ENCODE results near the gene RIOK2.

The RIOK2 gene

DNA sequence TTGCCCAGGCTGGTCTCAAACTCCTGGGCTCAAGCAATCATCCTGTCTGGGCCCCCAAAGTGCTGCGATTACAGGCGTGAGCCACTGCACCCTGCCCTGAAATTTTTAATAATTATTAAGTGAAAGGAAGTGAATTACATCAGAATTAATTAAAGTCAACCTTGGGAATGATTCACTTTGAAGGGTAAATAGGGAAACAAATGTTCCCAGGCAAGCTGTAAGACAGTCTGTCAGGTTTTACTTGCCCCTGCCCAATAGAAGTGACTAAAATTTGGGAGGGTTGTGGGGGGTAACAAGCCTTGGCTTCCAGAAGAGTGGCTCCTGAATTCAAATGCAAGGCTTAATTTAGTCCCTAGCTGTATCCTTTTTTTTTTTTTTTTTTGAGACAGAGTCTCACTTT, 39.3 kb downstream of the RIOK2 start:
- no peak overlapping the region for H4K8ac ChIP-seq (ENCODE audit: low read length)
- no peak overlapping the region for H3K4ac ChIP-seq (ENCODE audit: low read depth in 1 of 2, low read length in 2 of 2)
- H2BK15ac ChIP-seq (ENCODE audit: low read depth, poor library complexity, severe bottlenecking) = no peak overlapping the region
- H3K4me3 ChIP-seq (ENCODE audit: insufficient read depth in 1 of 2, low read depth in 1 of 2, low read length in 2 of 2) = no peak overlapping the region
- peaks cover 0 to 12% of the 10 kb centered on the region in 2 experiments for H3K27me3 ChIP-seq (ENCODE audit: control insufficient read depth in 1 of 2, insufficient read depth in 1 of 2, low read length in 2 of 2)
- H3K23ac ChIP-seq (ENCODE audit: low read length in 2 of 2) = no peak overlapping the region
- H3K14ac ChIP-seq (ENCODE audit: low read length in 2 of 2) = no peak overlapping the region
- H2BK120ac ChIP-seq (ENCODE audit: low read depth, low read length) = no peak overlapping the region
- 100% methylated on average over 2 of the region's 2 CpGs for WGBS
- H3K9ac ChIP-seq (ENCODE audit: low read length) = no peak overlapping the region
- H3K27ac ChIP-seq (ENCODE audit: low read length, poor library complexity, severe bottlenecking) = no peak overlapping the region
- no peak overlapping the region for H3K4me2 ChIP-seq (ENCODE audit: low read length, poor library complexity, severe bottlenecking)
- H3K79me1 ChIP-seq (replicated peaks; ENCODE audit: low read length, poor library complexity, severe bottlenecking) = no peaks in the 10 kb centered on the region
- no peak overlapping the region for H3K18ac ChIP-seq (ENCODE audit: low read depth in 1 of 2, low read length in 2 of 2)
- no peaks in the 10 kb centered on the region for H3K9me3 ChIP-seq (ENCODE audit: control insufficient read depth, low read length)
- no peaks in the 10 kb centered on the region for H3K36me3 ChIP-seq (ENCODE audit: control insufficient read depth in 1 of 2, insufficient read depth in 2 of 2, low read depth in 1 of 2, low read length in 2 of 2)
- no peak overlapping the region for H2AFZ ChIP-seq (ENCODE audit: low read depth, low read length)
- H3K4me1 ChIP-seq (ENCODE audit: control insufficient read depth, insufficient read depth, low read depth, low read length) = no peaks in the 10 kb centered on the region
- H4K91ac ChIP-seq (ENCODE audit: low read length) = no peak overlapping the region
- H2BK5ac ChIP-seq (ENCODE audit: low read depth, low read length, poor library complexity, severe bottlenecking) = no peak overlapping the region
- DNase-seq = no peak
- H2BK12ac ChIP-seq (ENCODE audit: low read length in 2 of 2) = no peak overlapping the region
- H2AK5ac ChIP-seq (ENCODE audit: low read length, severe bottlenecking) = no peak overlapping the region

DNA sequence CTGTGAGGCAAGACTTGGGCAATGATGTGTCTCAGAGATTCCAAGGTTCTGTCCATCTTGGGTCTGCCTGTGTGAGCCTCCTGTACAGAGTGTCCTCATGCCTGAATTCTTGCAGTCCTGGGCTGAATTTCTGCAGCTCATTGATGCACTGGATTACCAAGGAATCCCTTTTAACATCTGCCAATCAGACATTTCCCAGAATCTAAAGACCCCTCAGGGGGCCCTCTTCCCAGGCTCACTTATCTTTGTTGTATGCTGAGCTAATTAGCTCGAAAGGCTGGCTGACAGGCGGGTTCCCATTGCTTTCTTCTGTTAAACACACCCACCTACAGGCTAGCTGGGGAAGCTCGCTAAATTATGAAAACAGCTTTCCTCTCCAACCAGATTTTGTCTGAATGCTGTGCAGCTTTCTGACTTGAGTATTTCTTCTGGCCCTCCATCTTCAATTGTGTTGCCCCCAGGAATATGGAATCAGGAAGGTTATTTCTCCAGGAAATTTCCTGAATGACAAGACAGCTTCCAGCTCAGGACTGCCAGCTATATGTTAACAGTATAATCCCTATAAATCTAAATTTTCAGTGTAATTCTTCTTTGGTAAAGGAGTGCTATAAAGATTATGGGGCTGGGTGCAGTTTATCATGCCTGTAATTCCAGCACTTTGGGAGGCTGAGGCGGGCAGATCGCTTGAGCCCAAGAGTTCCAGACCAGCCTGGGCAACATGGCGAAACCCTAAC, 40.4 kb downstream of the RIOK2 start, which contains the start of gene LIX1:
TSS of gene LIX1 (minus strand) at position 91 of the 734 bp plus-strand sequence. CDS start at position 56, 35 bp downstream.
- Histone ChIP-seq H3K9ac (ENCODE audit: low read length) (no peak within 1 kb of the TSS), H2BK12ac (ENCODE audit: low read length in 2 of 2) (no peak within 1 kb of the TSS), H2BK5ac (ENCODE audit: low read depth, low read length, poor library complexity, severe bottlenecking) (peak within 1 kb of the TSS; percentile 10), H3K4ac (ENCODE audit: low read depth in 1 of 2, low read length in 2 of 2) (no peak within 1 kb of the TSS), H3K4me3 (ENCODE audit: insufficient read depth in 1 of 2, low read depth in 1 of 2, low read length in 2 of 2) (no peak within 1 kb of the TSS), H3K9me3 (ENCODE audit: control insufficient read depth, low read length) (no peaks in the 10 kb centered on the region), H3K14ac (ENCODE audit: low read length in 2 of 2) (no peak within 1 kb of the TSS), H2AFZ (ENCODE audit: low read depth, low read length) (no peak within 1 kb of the TSS), H2BK15ac (ENCODE audit: low read depth, poor library complexity, severe bottlenecking) (no peak within 1 kb of the TSS), H3K79me1 (replicated peaks; ENCODE audit: low read length, poor library complexity, severe bottlenecking) (no peaks in the 10 kb centered on the region), H4K8ac (ENCODE audit: low read length) (no peak within 1 kb of the TSS), H3K18ac (ENCODE audit: low read depth in 1 of 2, low read length in 2 of 2) (no peak within 1 kb of the TSS), H3K36me3 (ENCODE audit: control insufficient read depth in 1 of 2, insufficient read depth in 2 of 2, low read depth in 1 of 2, low read length in 2 of 2) (no peaks in the 10 kb centered on the region), H2BK120ac (ENCODE audit: low read depth, low read length) (no peak within 1 kb of the TSS), H3K4me2 (ENCODE audit: low read length, poor library complexity, severe bottlenecking) (peak within 1 kb of the TSS; percentile 27), H3K27ac (ENCODE audit: low read length, poor library complexity, severe bottlenecking) (no peak within 1 kb of the TSS), H3K23ac (ENCODE audit: low read length in 2 of 2) (no peak within 1 kb of the TSS), H2AK5ac (ENCODE audit: low read length, severe bottlenecking) (no peak within 1 kb of the TSS), H4K91ac (ENCODE audit: low read length) (no peak within 1 kb of the TSS), H3K27me3 (ENCODE audit: control insufficient read depth in 1 of 2, insufficient read depth in 1 of 2, low read length in 2 of 2) (peaks cover 0 to 12% of the 10 kb centered on the region in 2 experiments), H3K4me1 (ENCODE audit: control insufficient read depth, insufficient read depth, low read depth, low read length) (no peaks in the 10 kb centered on the region)
- peak; percentile 57 for DNase-seq
- WGBS = 5% methylated on average over 3 of the region's 6 CpGs

DNA sequence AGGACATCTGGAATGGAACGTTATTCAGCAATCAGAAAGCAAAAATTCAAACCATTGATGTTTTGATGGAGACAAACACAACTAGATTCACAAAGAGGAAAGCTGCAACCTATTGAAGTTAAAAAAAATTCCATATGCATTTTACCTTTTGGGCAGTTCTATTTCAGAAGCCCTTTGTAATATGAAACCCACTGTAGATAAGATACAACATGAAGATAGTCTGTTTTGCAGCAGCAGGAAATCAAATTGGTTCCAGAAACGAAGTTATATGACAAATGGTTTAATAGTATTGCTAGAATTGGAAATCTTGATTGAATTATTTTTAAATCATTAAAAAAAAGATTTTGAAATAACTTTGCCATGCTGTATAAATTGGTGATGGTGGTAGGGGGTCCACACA, 41.5 kb downstream of the RIOK2 start:
- no peak overlapping the region for H4K8ac ChIP-seq (ENCODE audit: low read length)
- no peak for DNase-seq
- no peak overlapping the region for H3K23ac ChIP-seq (ENCODE audit: low read length in 2 of 2)
- no peak overlapping the region for H4K91ac ChIP-seq (ENCODE audit: low read length)
- H2BK12ac ChIP-seq (ENCODE audit: low read length in 2 of 2) = no peak overlapping the region
- H2AK5ac ChIP-seq (ENCODE audit: low read length, severe bottlenecking) = no peak overlapping the region
- no peak overlapping the region for H3K18ac ChIP-seq (ENCODE audit: low read depth in 1 of 2, low read length in 2 of 2)
- H3K4me3 ChIP-seq (ENCODE audit: insufficient read depth in 1 of 2, low read depth in 1 of 2, low read length in 2 of 2) = no peak overlapping the region
- H3K4ac ChIP-seq (ENCODE audit: low read depth in 1 of 2, low read length in 2 of 2) = no peak overlapping the region
- no peak overlapping the region for H2AFZ ChIP-seq (ENCODE audit: low read depth, low read length)
- no peak overlapping the region for H3K14ac ChIP-seq (ENCODE audit: low read length in 2 of 2)
- H3K79me1 ChIP-seq (replicated peaks; ENCODE audit: low read length, poor library complexity, severe bottlenecking) = no peaks in the 10 kb centered on the region
- no peak overlapping the region for H3K4me2 ChIP-seq (ENCODE audit: low read length, poor library complexity, severe bottlenecking)
- no peak overlapping the region for H2BK5ac ChIP-seq (ENCODE audit: low read depth, low read length, poor library complexity, severe bottlenecking)
- WGBS = no CpG with 5 or more reads among the region's 2 CpGs
- no peak overlapping the region for H3K9ac ChIP-seq (ENCODE audit: low read length)
- H3K27ac ChIP-seq (ENCODE audit: low read length, poor library complexity, severe bottlenecking) = no peak overlapping the region
- no peaks in the 10 kb centered on the region for H3K9me3 ChIP-seq (ENCODE audit: control insufficient read depth, low read length)
- H3K4me1 ChIP-seq (ENCODE audit: control insufficient read depth, insufficient read depth, low read depth, low read length) = no peaks in the 10 kb centered on the region
- no peak overlapping the region for H2BK120ac ChIP-seq (ENCODE audit: low read depth, low read length)
- no peaks in the 10 kb centered on the region for H3K36me3 ChIP-seq (ENCODE audit: control insufficient read depth in 1 of 2, insufficient read depth in 2 of 2, low read depth in 1 of 2, low read length in 2 of 2)
- H2BK15ac ChIP-seq (ENCODE audit: low read depth, poor library complexity, severe bottlenecking) = no peak overlapping the region
- peaks cover 0 to 12% of the 10 kb centered on the region in 2 experiments for H3K27me3 ChIP-seq (ENCODE audit: control insufficient read depth in 1 of 2, insufficient read depth in 1 of 2, low read length in 2 of 2)

- WGBS = 48% methylated on average over 2 of the region's 4 CpGs
- Histone ChIP-seq H2AK5ac (ENCODE audit: low read length, severe bottlenecking) (no peak overlapping the region), H2BK5ac (ENCODE audit: low read depth, low read length, poor library complexity, severe bottlenecking) (no peak overlapping the region), H3K18ac (ENCODE audit: low read depth in 1 of 2, low read length in 2 of 2) (no peak overlapping the region), H2AFZ (ENCODE audit: low read depth, low read length) (no peak overlapping the region), H3K79me1 (replicated peaks; ENCODE audit: low read length, poor library complexity, severe bottlenecking) (no peaks in the 10 kb centered on the region), H2BK15ac (ENCODE audit: low read depth, poor library complexity, severe bottlenecking) (no peak overlapping the region), H3K4ac (ENCODE audit: low read depth in 1 of 2, low read length in 2 of 2) (no peak overlapping the region), H3K27me3 (ENCODE audit: control insufficient read depth in 1 of 2, insufficient read depth in 1 of 2, low read length in 2 of 2) (peaks cover 0 to 12% of the 10 kb centered on the region in 2 experiments), H3K14ac (ENCODE audit: low read length in 2 of 2) (no peak overlapping the region), H3K4me2 (ENCODE audit: low read length, poor library complexity, severe bottlenecking) (no peak overlapping the region), H3K27ac (ENCODE audit: low read length, poor library complexity, severe bottlenecking) (no peak overlapping the region), H3K36me3 (ENCODE audit: control insufficient read depth in 1 of 2, insufficient read depth in 2 of 2, low read depth in 1 of 2, low read length in 2 of 2) (no peaks in the 10 kb centered on the region), H4K8ac (ENCODE audit: low read length) (no peak overlapping the region), H3K9me3 (ENCODE audit: control insufficient read depth, low read length) (no peaks in the 10 kb centered on the region), H3K4me1 (ENCODE audit: control insufficient read depth, insufficient read depth, low read depth, low read length) (no peaks in the 10 kb centered on the region), H3K4me3 (ENCODE audit: insufficient read depth in 1 of 2, low read depth in 1 of 2, low read length in 2 of 2) (no peak overlapping the region), H4K91ac (ENCODE audit: low read length) (no peak overlapping the region), H3K9ac (ENCODE audit: low read length) (no peak overlapping the region), H3K23ac (ENCODE audit: low read length in 2 of 2) (no peak overlapping the region), H2BK12ac (ENCODE audit: low read length in 2 of 2) (no peak overlapping the region), H2BK120ac (ENCODE audit: low read depth, low read length) (no peak overlapping the region)
- DNase-seq = no peak
These were observed 42.0 kb downstream of the RIOK2 start for GRCh38 chr5:97141031-97141430.

All from mesenchymal stem cell (in vitro differentiated cells and primary cell).